Measurements from ENCODE around the gene ATP5F1D.

ATP5F1D gene

DNA sequence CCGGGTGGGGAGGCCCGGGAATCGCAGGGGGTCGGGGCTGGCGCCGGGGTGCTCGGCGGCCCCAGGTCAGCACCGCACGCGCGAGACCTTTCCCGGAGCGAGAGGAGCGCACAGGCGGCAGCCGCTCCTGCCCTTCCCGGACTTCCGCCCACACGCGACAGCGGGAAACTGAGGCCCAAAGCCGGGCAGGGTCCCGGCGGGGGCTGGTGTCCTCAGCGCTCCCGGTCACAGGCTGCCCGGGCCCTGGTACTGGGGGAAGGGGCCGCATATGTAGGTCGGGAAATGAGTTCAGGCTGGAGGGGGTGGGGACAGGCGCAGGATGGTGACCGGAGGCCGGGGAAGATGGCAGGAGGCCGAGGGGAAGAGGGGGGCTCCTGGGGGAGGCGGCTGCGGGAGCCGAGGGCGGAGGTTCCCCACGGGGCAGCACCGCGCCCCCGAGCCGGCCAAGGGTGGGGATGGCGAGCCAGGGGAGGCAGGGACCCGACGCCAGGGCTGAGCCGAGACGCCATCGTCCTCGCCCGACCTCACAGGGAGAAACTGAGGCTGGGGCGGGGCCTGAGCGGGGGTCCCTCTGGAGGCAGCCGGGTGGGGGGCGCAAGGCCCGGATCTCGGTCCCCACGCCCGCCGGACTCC is 4.4 kb upstream of the ATP5F1D start:
- no peak for TF ChIP-seq CTCF (conservative IDR thresholded peaks at IDR 0.05; ENCODE audit: low read depth)
- peak overlapping the region; percentile 100 for H3K27ac ChIP-seq
- no peak for DNase-seq (ENCODE audit: low spot score)
- CTCF ChIA-PET: interaction anchor here (0.5 kb wide), 1 partner anchor 55 kb away, joined by 4 read pairs; no protein-coding TSS in a partner anchor
- POLR2A ChIA-PET (ENCODE audit: low non-redundant PET): no interaction called here

- H3K27ac ChIP-seq: peak within 1 kb of the TSS; percentile 100
- CTCF ChIA-PET: interaction anchor here (1.0 to 1.5 kb wide), 2 partner anchors 14 to 138 kb away, joined by 4 to 5 read pairs; no protein-coding TSS in a partner anchor
- DNase-seq (ENCODE audit: low spot score): no peak
- POLR2A ChIA-PET (ENCODE audit: low non-redundant PET): interaction anchor here (0.5 kb wide), 1 partner anchor 9 kb away, joined by 6 read pairs; no protein-coding TSS in a partner anchor
- TF ChIP-seq CTCF (conservative IDR thresholded peaks at IDR 0.05; ENCODE audit: low read depth): no peak
Measured at GRCh38 chr19:1237754-1238368, 3.7 kb upstream of the ATP5F1D start, which contains the start of gene CBARP. TSS of gene CBARP (minus strand) at chr19:1238005. CDS start at chr19:1236100, 1,905 bp downstream.

GRCh38 chr19:1238369-1239303 is 2.9 kb upstream of the ATP5F1D start:
- H3K27ac ChIP-seq: peak overlapping the region; percentile 100
- CTCF ChIA-PET: interaction anchor here (0.5 to 1.5 kb wide), 5 partner anchors 15 to 375 kb away, joined by 3 to 5 read pairs (median 3); no protein-coding TSS in a partner anchor
- TF ChIP-seq CTCF (conservative IDR thresholded peaks at IDR 0.05; ENCODE audit: low read depth): no peak
- POLR2A ChIA-PET (ENCODE audit: low non-redundant PET): interaction anchor here (0.5 to 0.7 kb wide), 2 partner anchors 8 to 31 kb away, joined by 3 to 6 read pairs; no protein-coding TSS in a partner anchor
- no peak for DNase-seq (ENCODE audit: low spot score)

DNA sequence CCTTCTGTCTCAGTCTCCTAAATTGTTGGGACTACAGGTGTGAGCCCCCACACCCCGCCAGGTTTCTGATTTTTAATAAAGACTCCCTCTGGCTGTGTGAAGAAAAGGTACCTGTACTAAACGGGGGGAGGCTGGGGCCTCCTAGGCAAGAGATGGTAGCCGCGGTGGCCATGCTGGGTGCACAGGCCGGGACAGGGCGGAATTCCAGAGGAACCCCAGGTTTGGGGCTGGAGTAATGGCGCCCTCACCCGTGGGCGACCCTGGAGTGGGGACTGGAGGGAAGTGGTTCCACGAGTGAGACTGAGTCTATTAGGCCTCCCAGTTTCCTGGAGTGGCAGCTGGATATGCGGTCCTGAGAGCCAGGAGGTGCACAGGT is 2.1 kb upstream of the ATP5F1D start:
- CTCF ChIA-PET: interaction anchor here (0.7 to 1.5 kb wide), 2 partner anchors 16 to 71 kb away, joined by 3 to 5 read pairs; no protein-coding TSS in a partner anchor
- POLR2A ChIA-PET (ENCODE audit: low non-redundant PET): interaction anchor here (0.7 kb wide), 1 partner anchor 30 kb away, joined by 3 read pairs; no protein-coding TSS in a partner anchor

DNA sequence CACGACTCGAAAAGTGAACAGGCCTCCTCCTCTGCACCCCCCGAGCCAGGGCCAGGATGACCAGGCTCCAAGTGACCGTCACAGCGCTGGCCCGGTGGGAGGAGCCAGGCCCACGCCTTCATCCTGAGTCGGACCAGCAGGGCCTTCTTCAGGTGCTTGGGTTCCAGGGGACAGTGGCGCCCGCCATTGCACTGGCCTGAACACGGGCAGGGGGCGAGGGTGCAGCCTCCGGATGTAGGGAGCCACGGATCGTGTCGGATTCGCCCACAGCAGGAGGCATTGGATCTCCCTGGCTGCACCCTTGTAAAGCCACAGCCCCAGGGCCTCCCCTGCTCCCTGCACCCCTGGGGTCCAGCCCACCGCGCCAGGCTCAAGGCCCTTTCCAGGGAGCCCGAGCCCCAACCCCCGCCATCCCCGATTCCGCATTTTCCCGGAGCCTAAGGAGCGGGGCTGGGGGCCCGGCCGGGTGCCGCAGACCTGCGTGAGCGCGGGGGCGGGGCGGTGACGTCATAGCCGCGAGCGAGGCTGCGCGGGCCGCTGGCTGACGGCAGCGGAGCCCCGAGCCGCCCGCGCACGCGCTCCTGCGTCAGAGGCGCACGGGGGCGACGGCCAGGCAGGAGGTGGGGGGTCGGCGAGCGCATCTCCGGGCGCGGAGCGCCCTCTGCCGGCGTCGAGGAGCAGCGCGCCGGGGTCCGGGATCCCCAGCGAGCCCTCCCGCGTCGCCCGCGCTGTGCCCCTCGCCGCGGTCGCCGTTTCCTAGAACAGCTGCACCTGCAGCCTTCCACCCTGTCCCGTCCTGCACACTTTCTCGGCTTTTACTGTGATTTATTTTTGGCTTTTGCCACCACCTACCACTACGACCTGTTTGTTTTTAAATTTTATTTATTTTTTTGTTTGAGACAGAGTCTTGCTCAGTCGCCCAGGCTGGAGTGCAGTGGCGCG is 1.5 kb upstream of the ATP5F1D start:
- POLR2A ChIA-PET (ENCODE audit: low non-redundant PET): interaction anchor here (0.6 kb wide), 1 partner anchor 53 kb away, joined by 3 read pairs; no protein-coding TSS in a partner anchor
- peak; percentile 87 for DNase-seq (ENCODE audit: low spot score)
- peak overlapping the region; percentile 100 for H3K27ac ChIP-seq
- CTCF ChIA-PET: interaction anchor here (0.6 to 1.6 kb wide), 6 partner anchors 8 to 127 kb away, joined by 3 to 5 read pairs (median 4); no protein-coding TSS in a partner anchor
- TF ChIP-seq CTCF (conservative IDR thresholded peaks at IDR 0.05; ENCODE audit: low read depth): peak; percentile 91

More for the DNA sequence above, 2.1 kb upstream of the ATP5F1D start:
- DNase-seq (ENCODE audit: low spot score): no peak
- TF ChIP-seq CTCF (conservative IDR thresholded peaks at IDR 0.05; ENCODE audit: low read depth): no peak
- peak overlapping the region; percentile 100 for H3K27ac ChIP-seq

Measured in RWPE1 (cell line).